Activated T-cell treated with anti-CD3 and anti-CD28 coated beads for 24 hours (primary cell): ENCODE data around the gene SLC35E1.
"Not testable (repeated sequence)": the region's sequence is repeated elsewhere in the genome, so short reads cannot be mapped to it uniquely, and the experiment has no call there.

Experiments
- DNase-seq: peaks from one replicate; pipeline ENCODE4 v3.0.0-alpha.2; 2020; ENCODE audit warnings: low read depth

The SLC35E1 gene

DNA sequence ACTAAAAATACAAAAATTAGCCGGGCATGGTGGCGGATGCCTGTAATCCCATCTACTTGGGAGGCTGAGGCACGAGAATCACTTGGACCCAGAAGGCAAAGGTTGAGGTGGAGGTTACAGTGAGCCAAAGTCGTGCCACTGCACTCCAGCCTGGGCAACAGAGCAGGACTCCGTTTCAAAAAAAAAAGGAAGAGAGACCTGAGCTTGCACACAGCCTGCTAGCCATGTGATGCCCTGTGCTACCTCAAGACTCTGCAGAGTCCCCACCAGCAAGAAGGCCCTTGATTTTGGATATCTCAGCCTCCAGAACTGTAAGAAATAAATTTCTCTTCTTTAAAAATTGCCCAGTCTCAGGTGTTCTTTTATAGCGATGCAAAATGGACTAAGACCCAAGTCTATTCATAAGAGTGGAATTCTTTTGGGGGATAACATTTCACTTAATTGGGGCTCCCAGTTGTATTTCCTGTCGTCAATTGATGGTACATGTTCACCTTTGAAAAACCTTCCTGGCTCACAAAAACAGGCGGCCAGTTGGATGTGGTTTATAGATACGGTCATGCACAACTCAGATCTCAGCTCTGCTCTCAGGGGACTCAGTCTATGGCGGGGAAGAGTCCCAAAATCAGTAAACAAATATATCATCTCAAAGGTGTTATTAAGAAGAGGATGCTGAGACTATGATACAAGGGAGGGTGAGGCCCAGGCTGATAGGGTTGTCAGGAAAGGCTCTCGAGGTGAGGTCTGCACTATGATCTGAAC is 27.6 kb downstream of the SLC35E1 start:
- DNase-seq = no peak

DNA sequence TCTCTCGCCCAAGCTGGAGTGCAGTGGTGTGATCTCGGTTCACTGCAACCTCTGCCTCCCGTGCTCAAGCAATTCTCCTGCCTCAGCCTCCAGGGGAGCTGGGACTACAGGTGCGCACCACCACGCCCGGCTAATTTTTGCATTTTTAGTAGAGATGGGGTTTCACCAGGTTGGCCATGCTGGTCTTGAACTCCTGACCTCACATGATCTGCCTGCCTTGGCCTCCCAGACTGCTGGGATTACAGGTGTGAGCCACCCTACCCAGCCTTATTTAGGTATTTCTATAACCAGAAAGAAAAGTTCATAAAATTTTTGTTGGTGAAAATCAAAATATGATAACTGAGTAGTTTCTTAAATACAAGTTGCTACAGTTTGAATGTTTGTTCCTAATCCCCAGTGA is 28.5 kb downstream of the SLC35E1 start:
- DNase-seq = not testable (repeated sequence)

DNA sequence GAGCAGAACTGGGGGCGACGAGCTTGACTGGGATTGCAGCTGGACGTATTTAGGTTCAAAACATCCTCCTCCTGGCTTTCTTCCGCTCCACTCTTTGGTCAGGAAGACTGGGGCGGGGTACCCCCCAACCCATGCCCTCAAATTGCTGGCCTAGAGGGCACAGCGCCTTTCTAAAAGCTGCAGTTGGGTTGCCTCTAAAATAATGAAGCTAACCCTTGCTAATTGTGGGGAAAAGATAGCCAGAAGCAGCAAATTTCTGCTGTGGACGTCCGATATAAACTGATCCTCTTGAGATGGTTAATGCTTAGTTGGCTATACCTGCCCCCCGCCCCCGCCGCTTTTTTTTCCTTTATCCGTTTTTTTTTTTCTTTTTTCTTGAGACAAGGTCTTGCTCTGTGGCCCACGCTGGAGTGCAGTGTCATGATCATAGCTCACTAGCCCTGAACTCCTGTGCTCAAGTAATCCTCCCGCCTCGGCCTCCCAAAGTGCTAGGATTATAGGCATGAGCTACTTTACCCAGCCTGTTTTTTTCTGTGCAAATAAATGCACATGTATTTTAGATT is 29.2 kb downstream of the SLC35E1 start:
- no peak for DNase-seq

DNA sequence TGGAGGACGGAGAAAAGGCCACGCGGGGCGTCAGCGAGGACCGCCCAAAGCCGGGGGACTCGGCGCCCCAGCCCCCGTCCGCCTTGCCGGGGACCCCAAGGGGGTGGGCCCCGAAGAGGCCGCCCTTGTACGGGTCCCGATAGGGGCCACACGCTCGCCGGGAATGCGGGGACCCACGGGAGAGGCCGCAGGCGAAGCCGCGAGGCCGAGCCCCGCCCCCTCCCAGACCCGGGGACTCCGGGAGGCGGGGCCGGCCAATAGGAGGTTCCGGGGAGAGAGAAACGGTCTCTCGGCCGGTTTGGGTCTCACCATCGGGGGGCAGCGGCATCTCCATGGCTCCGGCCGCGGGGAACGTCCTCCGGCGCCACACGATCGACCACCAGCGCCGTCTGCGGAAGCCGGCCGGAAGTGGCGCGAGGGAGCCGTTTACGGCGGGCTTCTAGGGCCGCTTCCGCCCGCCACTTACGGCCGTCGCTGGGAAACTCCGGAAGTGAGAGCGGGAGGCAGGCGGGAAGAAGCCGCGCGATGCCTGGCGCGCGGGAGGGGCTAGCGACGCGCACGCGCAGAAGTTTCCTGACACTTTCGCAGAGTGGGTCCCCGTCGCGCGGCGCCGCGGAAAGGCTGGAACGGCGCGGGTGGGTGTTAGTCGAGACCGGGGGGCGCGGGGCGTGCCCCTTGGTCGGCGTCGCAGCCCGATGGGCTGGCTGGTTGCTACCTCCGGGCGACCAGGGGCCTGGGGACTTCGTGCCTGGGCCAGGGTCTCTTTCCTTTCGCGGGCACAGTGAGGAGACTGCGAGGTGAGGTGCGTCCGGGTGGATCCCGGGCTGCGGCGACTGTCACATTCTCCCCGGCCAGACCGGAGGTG is 29.9 kb downstream of the SLC35E1 start, which contains the start of gene CHERP:
CHERP (minus strand) TSS at position 393 of the 865 bp plus-strand sequence; CDS start at position 334, 59 bp downstream.
- peak; percentile 91 for DNase-seq

DNA sequence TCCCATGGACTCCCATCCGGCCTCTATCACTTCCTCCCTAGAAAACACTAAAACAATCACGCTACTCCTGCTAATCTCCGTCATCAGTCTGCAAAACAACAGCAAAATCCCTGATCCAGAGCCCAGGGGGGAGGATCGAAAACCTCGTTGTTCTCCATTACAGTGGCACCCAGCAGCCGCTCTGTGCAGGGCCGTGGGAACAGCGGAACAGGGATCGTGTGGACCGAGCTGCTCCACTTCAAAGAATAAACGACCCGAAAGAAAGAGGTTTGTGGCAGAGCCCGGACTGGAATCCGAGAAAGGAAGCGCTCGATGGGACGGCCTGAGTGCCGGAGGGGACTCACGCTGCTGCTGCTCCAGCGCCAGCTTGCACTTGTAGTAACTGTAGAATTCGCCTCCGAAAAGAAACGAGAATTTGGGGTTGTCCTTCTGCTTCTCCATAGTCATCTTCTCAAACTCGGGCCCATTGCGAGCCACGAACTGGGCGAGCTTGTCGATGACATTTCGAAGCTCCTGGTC is 30.6 kb downstream of the SLC35E1 start:
- DNase-seq = no peak

DNA sequence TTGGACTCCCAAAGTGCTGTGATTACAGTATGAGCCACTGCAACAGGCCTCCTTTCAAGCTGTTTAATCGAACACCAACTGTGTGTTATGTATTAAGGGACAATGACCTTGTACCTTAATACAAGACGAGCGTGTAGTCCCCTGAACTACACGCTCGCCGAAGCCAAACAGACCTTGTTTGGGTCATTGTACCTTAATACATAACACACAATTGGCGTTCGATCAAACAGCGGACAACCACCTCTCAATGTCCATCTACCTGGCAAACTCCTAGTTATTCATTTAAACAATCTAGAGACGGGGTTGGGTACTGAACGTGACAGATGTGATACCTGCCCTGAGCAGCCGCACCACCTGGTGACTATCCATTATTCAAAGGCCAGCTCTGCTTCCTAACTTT is 31.3 kb downstream of the SLC35E1 start:
- DNase-seq = no peak

DNA sequence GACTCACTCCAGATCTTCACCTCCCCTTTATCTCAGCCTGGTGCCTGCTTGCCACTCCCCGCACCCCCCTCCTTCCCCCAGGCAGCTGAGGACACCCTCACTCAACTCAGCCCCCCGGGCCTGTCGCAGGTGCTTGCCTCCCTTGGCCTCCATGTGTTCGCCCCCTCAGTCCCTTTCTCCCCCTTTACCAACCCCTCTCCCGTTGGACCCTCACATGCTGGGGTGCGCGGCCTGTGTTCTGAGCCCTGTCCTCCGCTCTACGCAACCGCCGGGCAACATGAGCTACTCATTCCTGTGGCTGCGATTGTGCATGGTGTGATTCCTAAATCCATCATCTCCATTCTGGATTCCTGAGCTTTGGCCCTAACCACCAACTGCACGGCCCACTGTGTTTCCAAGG is 35.1 kb downstream of the SLC35E1 start:
- no peak for DNase-seq

DNA sequence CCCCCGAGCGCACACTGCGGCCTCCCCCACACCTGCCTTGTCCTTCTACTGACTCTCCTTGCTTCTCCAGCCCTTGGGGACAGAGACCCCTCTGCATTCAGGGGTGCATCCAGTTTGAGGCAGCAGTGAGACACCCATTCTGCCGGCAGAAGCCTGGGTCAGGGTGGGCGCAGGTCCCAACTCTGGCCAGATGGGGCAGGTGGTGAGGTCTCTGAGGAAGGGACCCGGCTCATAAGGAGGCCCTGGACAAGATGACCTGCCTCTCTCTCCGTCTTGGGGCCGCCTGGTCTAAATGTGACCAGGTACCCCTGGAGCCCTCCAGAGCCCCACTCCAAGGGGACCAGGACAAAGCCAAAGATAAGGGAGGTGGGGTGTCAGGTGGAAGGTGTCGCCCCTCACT is 36.1 kb downstream of the SLC35E1 start:
- no peak for DNase-seq

DNA sequence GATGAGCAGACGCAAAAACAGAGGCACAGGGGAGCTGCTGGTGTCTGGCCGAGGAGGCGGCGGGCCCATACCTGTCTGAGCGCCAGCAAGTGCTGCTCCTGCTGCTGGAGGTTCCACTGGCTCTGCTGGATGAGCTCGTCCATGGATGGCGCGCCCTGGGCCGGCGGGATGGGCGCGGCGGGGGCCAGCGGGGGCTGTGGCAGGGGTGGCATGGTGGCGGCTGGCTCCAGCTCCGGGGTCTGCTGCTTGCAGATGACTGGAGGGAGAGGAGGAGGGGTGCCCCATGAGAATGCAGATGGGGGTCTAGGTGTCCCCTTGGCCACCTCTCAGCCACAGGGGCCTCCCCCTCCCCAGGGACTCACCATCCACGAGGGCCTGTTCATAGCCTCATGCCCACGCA is 36.8 kb downstream of the SLC35E1 start:
- no peak for DNase-seq

DNA sequence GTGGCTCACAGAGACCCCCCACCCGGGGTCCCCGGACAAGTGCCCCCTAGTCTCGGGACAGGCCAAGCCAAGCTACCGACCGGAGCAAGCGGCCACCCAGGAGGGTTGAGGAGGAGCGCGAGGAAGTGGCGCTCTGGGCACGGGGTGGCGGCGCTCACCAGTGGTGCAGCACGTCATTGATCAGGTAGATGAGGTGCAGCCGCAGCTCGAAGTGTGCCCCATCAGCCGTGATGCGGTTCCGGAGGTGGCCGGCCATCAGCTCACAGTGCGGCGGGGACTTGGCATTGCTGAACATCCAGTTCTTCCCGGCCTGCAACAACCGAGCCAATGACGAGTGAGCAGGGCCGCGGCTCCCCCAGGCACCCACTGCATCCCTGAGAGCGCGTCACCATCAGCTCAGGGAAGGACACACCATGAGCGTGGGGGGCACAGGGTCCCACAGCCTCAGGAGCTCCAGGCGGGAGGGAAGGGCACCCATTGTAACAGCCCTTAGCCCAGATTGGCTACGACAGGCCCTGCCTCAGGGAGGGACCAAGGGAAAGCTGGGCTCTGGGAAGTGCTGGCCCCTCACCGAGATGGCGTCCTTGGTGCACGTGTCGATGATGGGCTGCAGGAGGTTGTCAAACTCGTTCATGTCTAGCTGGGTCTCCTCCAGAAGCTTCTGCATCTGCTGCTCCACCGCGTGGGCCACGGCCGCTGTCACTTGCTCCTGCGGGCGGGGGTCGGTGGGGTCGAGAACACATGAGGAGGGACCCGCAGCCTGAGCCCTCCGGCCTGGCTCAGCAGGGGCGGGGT is 39.6 kb downstream of the SLC35E1 start:
- no peak for DNase-seq

DNA sequence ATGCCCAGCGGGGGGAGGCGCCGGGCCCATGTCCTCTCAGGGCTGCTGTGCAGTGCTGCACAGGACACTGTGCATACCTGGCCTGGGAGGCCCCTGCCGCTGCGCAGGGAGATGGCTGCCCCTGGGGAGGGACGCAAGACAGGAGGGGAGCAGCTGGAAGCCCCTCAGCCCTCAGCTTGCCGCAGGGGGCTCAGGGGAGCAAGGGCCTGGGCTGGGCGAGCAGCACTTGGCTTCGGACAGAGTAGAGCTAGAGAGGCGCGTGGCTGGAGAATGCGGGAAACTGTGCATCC is 40.9 kb downstream of the SLC35E1 start:
- no peak for DNase-seq

DNA sequence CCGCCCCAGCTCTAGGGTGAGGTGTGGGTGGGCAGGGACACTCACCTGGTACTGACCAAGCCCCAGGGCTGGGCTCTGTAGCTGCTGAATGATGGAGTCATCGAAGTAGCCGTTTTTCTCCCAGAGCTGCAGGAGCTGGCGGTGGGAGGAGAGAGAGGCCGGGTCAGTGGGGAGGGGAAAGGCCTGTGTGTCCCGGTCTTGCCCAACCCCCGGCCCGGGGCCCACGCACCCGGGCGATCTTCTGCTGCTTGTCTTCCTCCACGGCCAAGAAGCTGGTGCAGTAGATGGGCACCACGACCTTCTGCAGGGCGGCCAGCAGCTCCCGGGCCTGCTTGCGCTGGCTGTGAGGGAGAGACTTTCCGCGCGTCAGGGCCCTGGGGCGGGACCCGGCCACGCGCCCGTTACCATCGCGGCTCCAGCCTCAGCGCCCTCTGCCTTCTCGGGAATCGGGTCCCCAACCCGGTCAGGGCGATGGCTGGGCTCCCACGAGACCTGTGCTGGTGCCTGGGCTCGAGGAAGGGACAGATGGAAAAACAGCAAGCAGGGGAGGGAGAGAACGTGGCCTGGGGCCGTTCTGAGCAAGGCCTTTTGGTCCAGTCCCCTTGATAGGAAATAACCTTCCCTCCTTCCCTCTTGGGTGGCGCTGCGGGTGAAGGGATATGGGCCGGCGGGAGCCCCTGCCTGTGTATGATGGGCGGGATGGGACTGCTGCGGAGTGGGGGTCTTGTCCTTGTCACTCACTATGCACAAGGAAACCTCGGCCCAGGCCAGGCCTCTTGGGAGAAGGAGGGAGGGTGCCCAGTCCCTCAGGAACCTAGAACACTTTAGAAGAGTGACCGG is 41.5 kb downstream of the SLC35E1 start:
- DNase-seq = no peak

DNA sequence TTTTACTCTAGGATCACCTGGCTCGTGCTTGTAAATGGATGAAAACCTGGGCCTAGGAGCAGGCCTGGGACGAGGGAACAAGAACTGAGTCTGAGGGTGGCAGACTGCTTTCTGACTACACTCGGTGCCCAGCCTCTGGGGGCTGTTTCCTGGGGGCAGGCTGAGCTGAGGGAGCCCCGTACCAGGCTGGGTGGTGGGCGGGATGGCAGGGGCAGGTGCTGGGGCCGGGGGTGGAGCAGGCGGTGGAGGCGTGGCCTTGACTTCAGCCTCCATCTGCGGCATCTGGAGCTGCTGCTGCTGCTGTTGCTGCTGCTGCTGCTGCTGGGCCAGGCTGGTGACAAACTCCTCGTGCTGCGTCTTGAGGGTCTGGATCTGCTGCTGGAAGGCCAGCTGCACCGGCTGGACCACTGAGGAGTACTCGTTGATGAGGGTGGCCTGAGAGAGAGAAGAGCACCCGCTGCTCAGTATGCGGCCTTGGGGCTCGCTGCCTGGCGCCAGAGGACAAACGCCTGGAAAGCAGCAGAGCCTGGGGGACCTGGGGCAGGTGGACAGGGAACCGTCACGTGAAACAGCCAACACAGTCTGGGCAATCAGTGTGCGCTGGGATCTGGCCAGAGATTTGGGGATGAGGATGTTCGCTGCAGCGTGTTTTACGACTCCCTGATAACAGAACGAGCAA is 42.6 kb downstream of the SLC35E1 start:
- no peak for DNase-seq

DNA sequence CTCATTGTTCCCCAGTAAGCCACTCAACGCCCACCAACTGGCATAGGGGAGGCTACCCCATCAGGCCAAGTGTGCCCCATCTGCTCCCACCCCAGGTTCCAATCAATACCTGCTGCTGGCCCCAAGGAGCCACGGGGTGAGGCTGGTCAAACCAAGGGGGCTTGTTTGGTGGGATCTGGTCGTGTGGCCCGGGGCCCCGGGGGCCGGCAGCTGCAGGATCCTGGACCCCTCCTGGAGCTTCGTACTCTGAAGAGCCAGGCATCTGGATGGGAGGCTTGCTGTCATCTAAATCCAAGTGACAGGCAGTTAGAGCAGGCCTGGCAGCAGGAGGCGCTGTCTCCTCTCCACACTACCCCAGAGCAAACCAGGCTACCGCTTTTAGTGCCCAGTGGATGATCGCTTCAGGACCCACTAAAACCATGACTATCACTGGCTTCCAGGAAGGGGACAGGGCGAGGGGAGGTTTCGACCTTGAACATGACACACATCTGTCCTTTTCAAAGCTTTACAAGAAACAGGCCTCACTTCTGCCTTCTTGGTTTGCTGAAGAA is 44.2 kb downstream of the SLC35E1 start:
- DNase-seq = peak; percentile 14

DNA sequence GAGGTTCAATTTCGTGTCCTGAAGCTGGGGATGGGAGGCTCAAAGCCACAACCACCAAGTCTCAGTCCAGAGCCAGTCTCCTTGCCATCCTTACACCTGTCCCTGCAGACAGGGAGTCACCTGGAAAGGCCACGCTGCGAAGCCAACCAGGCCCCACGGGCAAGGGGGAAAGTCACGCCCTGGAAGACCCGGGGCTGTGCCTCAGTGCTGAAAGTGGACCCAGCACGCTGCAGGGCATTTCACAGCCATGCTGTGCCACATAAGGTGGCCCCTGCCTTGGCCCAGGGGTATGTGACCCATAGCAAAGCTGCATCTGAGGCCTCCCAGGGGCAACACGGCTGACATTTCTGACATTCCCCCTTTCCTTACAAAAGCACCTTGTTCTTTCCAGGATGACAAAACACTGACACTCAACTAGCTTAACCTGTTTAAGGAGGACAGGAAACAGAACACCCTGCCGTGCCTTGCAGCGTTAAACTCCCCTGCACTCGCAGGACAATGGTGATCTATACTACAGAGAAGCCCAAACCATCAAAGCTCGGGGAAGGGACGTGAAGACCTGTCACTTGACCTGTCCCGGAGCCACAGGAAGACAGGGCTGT is 44.8 kb downstream of the SLC35E1 start:
- DNase-seq = no peak

DNA sequence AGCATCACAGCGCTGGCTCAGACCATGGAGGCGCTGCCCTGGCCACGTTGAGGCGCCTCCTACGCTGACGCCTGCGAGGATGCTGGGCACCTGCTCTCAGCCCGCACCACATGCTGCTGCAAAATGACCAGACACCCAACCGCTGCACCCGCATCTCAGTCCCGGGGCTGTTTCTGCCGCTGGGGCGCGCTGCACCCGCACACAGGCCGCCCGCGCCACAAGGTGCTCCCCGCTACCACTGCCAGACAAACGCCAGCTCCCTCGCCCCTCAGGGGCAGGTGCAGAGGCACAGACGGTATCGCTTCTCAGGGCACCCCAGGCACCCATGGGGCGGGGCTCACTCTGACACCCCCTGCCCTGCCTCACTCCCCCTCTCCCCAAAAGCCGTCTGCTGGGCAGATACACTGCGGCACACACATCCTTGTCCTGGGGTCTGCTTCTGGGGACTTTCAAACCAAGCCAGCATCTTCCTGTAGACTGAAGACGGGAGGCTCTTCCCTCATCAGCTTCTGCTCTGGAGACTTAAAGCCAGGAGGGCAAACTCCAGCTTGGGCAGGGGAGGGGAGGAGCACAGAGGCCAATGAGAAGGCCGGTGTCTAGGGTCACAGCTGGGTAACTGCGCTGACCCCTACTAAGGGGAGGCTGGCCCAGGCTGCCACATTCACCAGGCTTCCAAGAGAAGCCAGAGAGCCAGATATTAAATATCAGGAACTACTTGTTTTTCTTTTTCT is 46.3 kb downstream of the SLC35E1 start:
- no peak for DNase-seq

DNA sequence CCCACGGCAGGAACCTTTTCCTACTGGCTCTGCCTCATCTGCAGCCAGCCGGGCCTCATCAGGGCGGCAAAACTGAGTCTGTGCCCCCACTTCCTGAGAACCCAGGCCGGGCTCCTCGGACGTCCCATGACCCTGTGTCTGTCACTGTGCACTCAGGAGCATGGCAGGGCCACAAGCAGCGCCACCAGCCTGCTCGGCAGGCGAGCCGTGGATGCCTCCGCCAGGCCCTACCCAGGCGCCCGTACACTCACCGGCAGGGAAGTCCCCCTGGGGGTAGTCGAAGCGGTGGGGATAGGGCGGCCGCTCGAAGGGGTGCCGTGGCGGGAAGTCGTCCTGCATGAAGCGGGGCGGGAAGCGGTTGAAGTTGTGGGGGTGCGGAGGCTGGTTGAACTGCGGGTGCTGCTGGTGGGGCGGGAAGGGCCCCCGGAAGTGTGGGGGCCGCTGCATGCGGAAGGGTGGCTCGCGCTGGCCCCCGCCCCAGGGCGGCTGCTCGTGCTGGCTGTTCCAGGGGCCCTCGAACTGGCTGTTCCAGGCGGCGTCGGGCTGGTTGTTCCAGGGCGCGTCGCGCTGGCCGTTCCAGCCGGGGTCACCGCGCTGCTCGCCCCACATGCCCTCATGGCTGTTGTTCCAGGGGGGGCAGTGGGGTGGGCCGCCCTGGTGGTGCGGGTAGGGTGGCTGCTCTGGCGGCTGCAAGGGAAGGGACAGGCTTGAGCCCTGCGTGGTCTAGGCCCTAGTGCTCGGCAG is 47.1 kb downstream of the SLC35E1 start:
- no peak for DNase-seq
